GM21381 (cell line): ENCODE results near the gene SH3PXD2B.
"Not testable (repeated sequence)": the region's sequence is repeated elsewhere in the genome, so short reads cannot be mapped to it uniquely, and the experiment has no call there.

Experiments
- ATAC-seq: cut with Tn5 transposase; IDR thresholded peaks from one replicate; pipeline ENCODE4 v1.9.1; 2021; ENCODE audit warnings: mild to moderate bottlenecking, moderate library complexity; ENCODE audit not compliant: unreplicated experiment

The SH3PXD2B gene

DNA sequence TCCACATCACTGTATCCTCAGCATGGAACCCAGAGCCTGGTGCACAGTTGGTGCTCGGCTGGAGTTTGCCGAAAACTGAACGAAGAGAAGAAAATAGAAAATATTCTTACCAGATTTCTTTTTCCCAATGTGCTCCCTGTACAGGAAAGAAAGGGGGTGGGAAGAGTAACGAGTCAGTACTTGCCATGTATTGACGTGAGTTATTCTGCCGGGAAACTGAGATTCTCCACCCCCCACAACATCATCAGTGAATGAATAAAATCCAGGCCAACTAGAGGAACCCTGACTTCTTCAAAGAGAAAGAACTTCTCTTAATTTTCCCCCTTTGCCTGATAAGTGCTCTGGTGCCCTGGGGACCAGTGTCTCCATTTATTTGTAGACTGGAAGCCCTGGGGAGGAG, 80.6 kb downstream of the SH3PXD2B start:
- ATAC-seq, result no peak

- ATAC-seq, result no peak
Observed at GRCh38 chr5:172371684-172372083, 82.6 kb downstream of the SH3PXD2B start.

GRCh38 chr5:172370648-172371545, 83.4 kb downstream of the SH3PXD2B start:
- ATAC-seq, result no peak

DNA sequence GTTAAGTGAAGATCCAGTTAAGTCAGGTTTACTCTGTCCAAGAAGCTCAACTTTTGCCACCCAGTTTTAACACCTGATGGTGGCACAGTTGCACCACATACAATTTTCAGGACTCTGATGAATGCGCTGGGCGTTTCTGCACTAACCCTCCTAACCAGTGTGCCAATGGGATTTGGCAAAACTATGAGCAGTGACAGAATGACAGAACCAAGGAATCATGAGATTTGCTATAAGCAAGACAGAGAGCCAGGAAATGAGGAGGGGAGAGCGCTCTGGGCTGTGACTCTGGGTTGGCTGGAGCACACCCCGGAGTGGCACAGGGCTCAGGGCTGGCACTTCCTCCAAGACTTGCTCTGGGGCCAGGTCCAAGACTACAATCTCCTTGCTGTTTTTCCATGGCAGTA, 84.1 kb downstream of the SH3PXD2B start:
- ATAC-seq, result no peak

DNA sequence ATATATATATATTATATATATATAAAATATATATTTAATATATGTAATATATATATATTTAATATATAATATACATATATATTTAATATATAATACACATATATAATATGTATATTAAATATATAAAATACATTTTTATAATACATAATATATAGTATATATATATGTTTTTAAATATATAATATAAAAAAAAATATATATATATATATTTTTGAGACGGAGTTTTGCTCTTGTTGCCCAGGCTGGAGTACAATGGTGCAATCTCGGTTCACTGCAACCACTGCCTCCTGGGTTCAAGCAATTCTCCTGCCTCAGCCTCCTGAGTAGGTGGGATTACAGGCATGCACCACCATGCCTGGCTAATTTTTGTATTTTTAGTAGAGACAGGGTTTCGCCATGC, 85.6 kb downstream of the SH3PXD2B start:
- not testable (repeated sequence) for ATAC-seq

DNA sequence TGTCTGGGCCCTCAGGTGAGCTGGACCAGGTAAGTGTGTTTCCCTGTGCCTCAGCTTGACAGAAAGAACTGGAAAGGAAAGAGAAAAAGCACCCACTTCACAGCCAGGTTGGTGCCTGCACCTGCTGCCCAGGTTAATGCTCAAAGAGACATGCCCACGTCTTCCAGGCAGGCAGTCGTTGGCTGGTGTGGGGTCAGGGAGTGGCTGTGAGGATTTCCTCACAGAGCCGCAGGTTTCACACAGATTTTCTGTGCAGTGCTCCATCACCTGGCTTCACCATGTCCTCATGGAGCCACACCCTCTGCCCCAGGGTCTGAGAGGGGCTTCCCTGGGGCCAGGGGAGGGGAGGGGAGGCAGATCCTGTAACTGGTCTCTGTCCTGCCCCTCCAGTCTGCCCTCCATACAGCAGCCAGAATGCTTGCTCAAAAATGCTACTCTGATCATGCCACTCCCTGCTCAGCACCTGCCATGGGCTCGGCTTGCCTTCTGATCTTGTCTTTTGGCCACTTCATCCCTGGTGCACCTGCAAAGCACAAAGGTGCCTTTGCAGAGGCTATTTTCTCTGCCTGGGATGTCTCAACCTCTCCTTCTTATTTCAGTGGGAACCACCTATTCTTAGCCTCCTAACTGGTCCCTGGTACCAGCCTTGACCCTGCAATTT, 88.2 kb downstream of the SH3PXD2B start:
- no peak for ATAC-seq

GRCh38 chr5:172364773-172365172, 89.6 kb downstream of the SH3PXD2B start:
- no peak for ATAC-seq

DNA sequence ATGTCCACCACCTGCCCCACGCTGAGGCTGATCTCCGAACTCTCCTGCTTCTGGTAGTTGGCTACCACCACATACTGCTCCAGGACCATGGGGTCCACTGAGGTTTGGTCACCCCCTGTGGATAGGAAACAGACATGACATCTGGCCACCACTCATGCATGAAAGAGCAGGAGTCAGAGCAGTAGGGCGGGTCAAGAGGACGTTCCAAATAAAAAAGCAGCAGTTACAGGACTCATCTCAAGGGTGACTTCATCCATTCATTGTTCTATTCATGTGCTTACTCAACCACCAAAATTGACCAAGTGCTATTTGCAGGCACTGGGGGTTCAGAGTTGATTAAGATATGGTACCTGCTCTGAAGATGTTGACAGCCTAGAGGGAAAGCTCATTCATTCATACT, 91.6 kb downstream of the SH3PXD2B start:
- no peak for ATAC-seq

DNA sequence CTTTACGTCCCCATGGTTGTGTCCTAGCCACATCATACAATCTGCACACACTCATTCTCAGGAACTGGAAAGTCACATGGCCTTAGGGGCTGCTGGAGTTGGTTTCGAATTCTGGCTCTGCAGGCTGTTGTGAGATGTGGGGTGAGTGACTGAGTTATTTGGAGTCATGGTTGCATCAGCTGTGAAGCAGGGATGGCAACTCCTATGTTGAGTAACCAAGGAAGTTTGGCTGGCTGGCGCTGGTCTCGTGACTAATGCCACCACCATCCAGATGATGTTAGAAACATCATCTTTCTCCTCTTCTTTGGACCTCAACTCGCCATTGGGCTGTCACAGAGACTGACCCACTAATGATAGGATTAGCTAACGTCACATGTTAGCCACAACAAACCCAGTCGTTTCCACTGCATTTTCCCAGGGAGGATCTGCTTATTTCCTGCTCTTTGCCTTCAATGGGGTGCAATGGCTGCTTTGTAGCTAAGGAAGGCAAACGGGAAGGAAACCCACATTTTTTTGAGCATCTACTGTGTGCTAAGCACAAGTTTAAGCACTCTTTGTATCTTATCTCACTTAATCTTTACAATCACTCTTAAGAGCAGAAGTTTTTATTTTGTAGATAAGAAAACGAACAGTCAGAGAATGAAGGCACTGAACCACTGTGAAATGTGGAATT, 92.6 kb downstream of the SH3PXD2B start:
- no peak for ATAC-seq

- no peak for ATAC-seq
Observed at GRCh38 chr5:172358345-172358744, 96.0 kb downstream of the SH3PXD2B start.

GRCh38 chr5:172356527-172356926, 97.8 kb downstream of the SH3PXD2B start:
- ATAC-seq, result no peak

DNA sequence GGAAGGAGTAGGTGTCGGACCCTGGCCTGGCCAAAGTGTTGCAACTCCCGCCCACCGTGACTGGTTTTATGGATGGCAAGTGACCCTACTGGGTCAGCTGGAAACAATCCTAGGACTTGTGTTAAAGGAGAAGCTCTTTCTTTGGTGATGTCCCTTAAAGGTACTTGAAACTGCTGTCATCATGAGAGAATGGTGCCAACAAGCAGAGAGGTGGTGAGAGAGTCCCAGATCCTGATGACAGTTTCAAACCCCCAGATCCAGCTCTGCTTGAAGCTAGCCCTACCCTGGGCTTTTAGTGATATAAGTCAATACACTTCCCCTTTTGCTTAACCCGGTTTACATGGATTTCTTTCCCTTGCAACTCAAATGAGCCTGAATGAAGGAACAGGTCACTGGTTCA, 98.3 kb downstream of the SH3PXD2B start:
- ATAC-seq, result no peak

GRCh38 chr5:172353846-172354245, 100.5 kb downstream of the SH3PXD2B start:
- no peak for ATAC-seq

- no peak for ATAC-seq
Observed at GRCh38 chr5:172353271-172353812, 101.0 kb downstream of the SH3PXD2B start.

DNA sequence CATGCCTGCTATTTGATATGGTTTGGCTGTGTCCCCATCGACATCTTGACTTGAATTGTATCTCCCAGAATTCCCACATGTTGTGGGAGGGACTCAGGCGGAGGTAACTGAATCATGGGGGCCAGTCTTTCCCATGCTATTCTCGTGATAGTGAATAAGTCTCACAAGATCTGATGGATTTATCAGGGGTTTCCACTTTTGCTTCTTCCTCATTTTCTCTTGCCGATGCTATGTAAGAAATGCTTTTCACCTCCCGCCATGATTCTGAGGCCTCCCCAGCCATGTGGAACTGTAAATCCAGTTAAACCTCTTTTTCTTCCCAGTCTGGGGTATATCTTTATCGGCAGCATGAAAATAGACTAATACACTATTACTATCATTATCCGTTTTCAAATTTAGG, 101.8 kb downstream of the SH3PXD2B start:
- ATAC-seq, result not testable (repeated sequence)

- no peak for ATAC-seq
Observed at GRCh38 chr5:172351240-172351778, 103.0 kb downstream of the SH3PXD2B start.

DNA sequence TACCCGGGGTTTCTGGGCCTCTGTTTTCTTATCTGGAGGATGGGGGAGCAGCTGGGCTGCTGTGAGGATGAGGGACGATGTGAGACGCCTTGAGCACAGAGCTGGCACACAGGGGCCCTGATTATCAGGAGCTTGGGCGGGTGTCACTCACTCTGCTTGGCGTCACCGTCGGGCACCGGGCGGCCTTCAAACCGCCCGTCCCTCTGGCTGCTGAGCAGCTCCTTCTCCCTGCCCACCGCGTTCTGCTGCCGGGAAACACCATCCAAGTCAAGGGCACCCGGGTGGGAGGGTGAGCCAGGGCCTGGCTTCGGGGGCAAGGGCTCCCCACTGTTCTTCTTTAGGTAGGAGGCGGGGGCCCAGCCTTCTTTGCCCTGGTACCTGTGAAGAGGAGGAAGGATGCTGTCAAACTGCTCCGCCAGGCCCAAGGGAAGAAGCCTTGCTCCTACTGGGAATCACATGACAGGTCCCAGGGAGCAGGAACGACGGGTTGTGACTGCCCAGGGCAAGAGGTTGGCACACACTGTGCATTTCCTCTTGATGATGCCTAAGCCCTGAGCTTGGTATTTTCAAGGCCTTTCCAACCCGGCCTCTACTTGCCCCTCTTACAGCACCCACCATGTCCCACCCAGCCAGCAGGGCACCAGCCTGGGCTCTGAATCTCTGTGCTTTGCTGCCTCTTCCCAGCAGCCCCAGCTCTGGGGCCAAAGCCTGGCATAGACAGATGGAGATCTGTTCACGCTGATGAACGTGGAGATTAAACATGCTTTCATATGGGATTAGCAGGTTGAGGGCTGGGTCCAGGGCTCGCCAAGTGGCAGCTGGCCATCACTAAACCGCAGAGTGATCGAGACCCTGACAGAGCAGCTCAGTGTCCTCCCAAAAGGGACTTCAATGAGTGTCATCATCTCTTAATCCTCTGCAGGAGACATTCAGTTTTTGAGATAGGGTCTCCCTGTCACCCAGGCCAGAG, 103.8 kb downstream of the SH3PXD2B start:
- ATAC-seq, result no peak

GRCh38 chr5:172348733-172349132, 105.6 kb downstream of the SH3PXD2B start:
- not testable (repeated sequence) for ATAC-seq

GRCh38 chr5:172348084-172348483, 106.2 kb downstream of the SH3PXD2B start:
- ATAC-seq, result no peak

- ATAC-seq, result no peak
Observed at GRCh38 chr5:172347496-172348052, 106.8 kb downstream of the SH3PXD2B start.
